IMR-90 (cell line): ENCODE data around the gene MARS1. TPM values are rescaled to one million over a fixed set of nuclear protein-coding genes. Genes with fewer than 3 reads are reported as not detected.

Source experiments
- ATAC-seq: fragments of 200-7000 bp; cut with Tn5 transposase; 2 replicates; pipeline ENCODE4 v1.9.1; 2020; ENCODE audit warnings: low read depth, mild to moderate bottlenecking, moderate library complexity
- BruUV-seq: library from RNA; stranded (reverse); fragments of 400-500 nt; replicated peaks from 2 replicates; lab custom pipeline; 2021; lab: Mats Ljungman, UMichigan
- CTCF ChIA-PET: fragments of 300-600 bp; formaldehyde crosslinking; extraction: SDS; loops from one replicate; lab custom pipeline; 2021; ENCODE audit warnings: antibody characterized with exemption; lab: Yijun Ruan, JAX
- POLR2A ChIA-PET: fragments of 300-600 bp; sonication (Branson Sonifier 250); formaldehyde crosslinking; loops from one replicate; lab custom pipeline; 2022; ENCODE audit warnings: antibody characterized with exemption; ENCODE audit not compliant: unreplicated experiment; lab: Charles Lee
- DNase-seq: peaks from one replicate; pipeline ENCODE4 v3.0.0; 2013
- H2AFZ ChIP-seq: replicated peaks from 2 replicates; pipeline ENCODE3; 2013; ENCODE audit warnings: low read length, mild to moderate bottlenecking; ENCODE audit not compliant: poor library complexity
- H2AK5ac ChIP-seq: 2 replicates; pipeline ENCODE4 v1.6.1; 2013; ENCODE audit warnings: low read depth, low read length, inconsistent platforms
- H2AK9ac ChIP-seq: replicated peaks from 2 replicates; pipeline ENCODE3; 2013; ENCODE audit warnings: mild to moderate bottlenecking, low read depth, low read length, moderate library complexity; ENCODE audit not compliant: poor library complexity
- H2BK120ac ChIP-seq: 2 replicates; pipeline ENCODE4 v1.6.1; 2013; ENCODE audit warnings: low read depth, low read length, inconsistent platforms
- H2BK15ac ChIP-seq: 3 replicates; pipeline ENCODE4 v1.6.1; 2013; ENCODE audit warnings: low read depth, low read length, inconsistent platforms
- H2BK20ac ChIP-seq: 2 replicates; pipeline ENCODE4 v1.6.1; 2013; ENCODE audit warnings: low read depth, mild to moderate bottlenecking, inconsistent platforms, low read length, moderate library complexity
- H2BK5ac ChIP-seq: 2 replicates; pipeline ENCODE4 v1.6.1; 2013; ENCODE audit warnings: mild to moderate bottlenecking, low read depth, low read length, inconsistent platforms; ENCODE audit not compliant: poor library complexity, severe bottlenecking
- H3K14ac ChIP-seq: replicated peaks from 2 replicates; pipeline ENCODE4 v1.6.1; 2013; ENCODE audit warnings: low read depth, low read length, inconsistent platforms
- H3K18ac ChIP-seq: 2 replicates; pipeline ENCODE4 v1.6.1; 2013; ENCODE audit warnings: low read depth, low read length, control low read depth
- H3K23ac ChIP-seq: 2 replicates; pipeline ENCODE4 v1.6.1; 2013; ENCODE audit warnings: low read depth, low read length, inconsistent platforms
- H3K27ac ChIP-seq: 2 replicates; pipeline ENCODE4 v1.5.1; 2013; ENCODE audit warnings: mild to moderate bottlenecking, control low read depth, low read length; ENCODE audit not compliant: insufficient read depth
- H3K27me3 ChIP-seq: 2 replicates; pipeline ENCODE4 v1.6.1; 2013; ENCODE audit warnings: low read length; ENCODE audit not compliant: control insufficient read depth, insufficient read depth
- H3K36me3 ChIP-seq: 2 replicates; pipeline ENCODE4 v1.6.1; 2013; ENCODE audit warnings: low read length, mixed read lengths; ENCODE audit not compliant: control insufficient read depth, insufficient read depth
- H3K4ac ChIP-seq: 2 replicates; pipeline ENCODE4 v1.6.1; 2013; ENCODE audit warnings: low read depth, low read length, inconsistent platforms
- H3K4me1 ChIP-seq: 2 replicates; pipeline ENCODE4 v1.6.1; 2013; ENCODE audit warnings: low read length, mixed read lengths; ENCODE audit not compliant: control insufficient read depth, insufficient read depth
- H3K4me2 ChIP-seq: 2 replicates; pipeline ENCODE4 v1.6.1; 2013; ENCODE audit warnings: low read depth, mild to moderate bottlenecking, control low read depth, low read length, moderate library complexity
- H3K4me3 ChIP-seq: 2 replicates; pipeline ENCODE4 v1.5.1; 2013; ENCODE audit warnings: low read depth, mild to moderate bottlenecking, control low read depth, low read length, moderate library complexity; ENCODE audit not compliant: insufficient read depth
- H3K56ac ChIP-seq: 2 replicates; pipeline ENCODE4 v1.6.1; 2013; ENCODE audit warnings: low read length, inconsistent platforms; ENCODE audit not compliant: insufficient read depth; ENCODE audit errors: extremely low read depth
- H3K79me1 ChIP-seq, 2 experiments: 2 replicates each; pipeline ENCODE4 v1.6.1; 2013; ENCODE audit warnings: low read length in 2 of 2, inconsistent platforms in 1 of 2, low read depth in 1 of 2
- H3K9ac ChIP-seq: 2 replicates; pipeline ENCODE4 v1.6.1; 2013; ENCODE audit warnings: low read depth, low read length, control low read depth
- H3K9me1 ChIP-seq: 2 replicates; pipeline ENCODE4 v1.6.1; 2013; ENCODE audit warnings: low read length, inconsistent platforms; ENCODE audit not compliant: insufficient read depth
- H3K9me3 ChIP-seq: 2 replicates; pipeline ENCODE4 v1.6.1; 2013; ENCODE audit warnings: low read length; ENCODE audit not compliant: control insufficient read depth, insufficient read depth
- H4K20me1 ChIP-seq: 2 replicates; pipeline ENCODE4 v1.6.1; 2013; ENCODE audit warnings: low read length, inconsistent platforms; ENCODE audit not compliant: insufficient read depth
- H4K5ac ChIP-seq: 2 replicates; pipeline ENCODE4 v1.6.1; 2013; ENCODE audit warnings: mild to moderate bottlenecking, low read depth, low read length, control low read depth
- H4K8ac ChIP-seq, 2 experiments: 2 replicates each; pipeline ENCODE4 v1.6.1; 2013; ENCODE audit warnings: low read depth in 2 of 2, low read length in 2 of 2, control low read depth in 1 of 2, inconsistent platforms in 1 of 2
- H4K91ac ChIP-seq: 2 replicates; pipeline ENCODE4 v1.6.1; 2013; ENCODE audit warnings: low read depth, low read length, inconsistent platforms; ENCODE audit not compliant: insufficient read depth
- CTCF ChIP-seq: conservative IDR thresholded peaks from 2 replicates; pipeline ENCODE4 v1.5.1; 2012; ENCODE audit warnings: mild to moderate bottlenecking, low read depth, low read length, improper control_type of control experiment
- ELK1 ChIP-seq: fragments of 150-350 bp; IDR thresholded peaks from 2 replicates; pipeline ENCODE4 v1.6.1; 2016; ENCODE audit warnings: low read depth, mild to moderate bottlenecking, low read length, moderate library complexity, borderline replicate concordance
- MAZ ChIP-seq: IDR thresholded peaks from 2 replicates; pipeline ENCODE4 v1.6.1; 2012; ENCODE audit warnings: low read depth, mild to moderate bottlenecking, low read length, improper control_type of control experiment, moderate library complexity, borderline replicate concordance
- RAD21 ChIP-seq: IDR thresholded peaks from 2 replicates; pipeline ENCODE4 v1.6.1; 2012; ENCODE audit warnings: low read length, improper control_type of control experiment
- RCOR1 ChIP-seq: IDR thresholded peaks from 2 replicates; pipeline ENCODE4 v1.6.1; 2012; ENCODE audit warnings: mild to moderate bottlenecking, low read length, improper control_type of control experiment; ENCODE audit not compliant: insufficient replicate concordance
- RFX5 ChIP-seq: IDR thresholded peaks from 2 replicates; pipeline ENCODE4 v1.8.0; 2012; ENCODE audit warnings: low read depth, mild to moderate bottlenecking, low read length, moderate library complexity
- WGBS, 2 experiments: methylation state at CpG; one replicate each; pipeline versions ENCODE4 v1.1.5 to v1.1.7; 2013; ENCODE audit warnings: missing lambda C conversion rate in 2 of 2; ENCODE audit not compliant: insufficient read length in 1 of 2; ENCODE audit errors: extremely low coverage in 2 of 2; 5-methylcytosine and 5-hydroxymethylcytosine counted together
- dilution Hi-C: fragments of 300-500 bp; cut with HindIII; formaldehyde crosslinking; loops from one replicate; pipeline ENCODE4 v1.14.3; 2018; ENCODE audit warnings: low sequenced_read_pairs; ENCODE audit not compliant: unreplicated experiment
- in situ Hi-C: fragments of 300-500 bp; cut with MboI; formaldehyde crosslinking; loops from 3 replicates; pipeline ENCODE4 v1.14.3; 2019; ENCODE audit warnings: low sequenced_read_pairs, inconsistent platforms, mixed read lengths
- intact Hi-C: fragments of 100-400 bp; cut with micrococcal nuclease; formaldehyde crosslinking; loops from 2 replicates; pipeline ENCODE4 v1.10.0; 2022
- polyA plus RNA-seq, 3 experiments: library from polyadenylated mRNA; depleted of rRNA; stranded (reverse); fragments of >200 nt; gene quantifications; 2 replicates each; pipeline ENCODE4 v1.2.3, GENCODE V29; 2012; ENCODE audit warnings: low replicate concordance in 1 of 3
- total RNA-seq: library from RNA; depleted of rRNA; stranded (reverse); fragments of >200 nt; gene quantifications from 2 replicates; pipeline ENCODE4 v1.2.3, GENCODE V29; 2012

Gene MARS1
- total and polyA plus RNA-seq, 2 of the 4 experiments (the other 2 are of a cell fraction): 156 to 164 TPM

GRCh38 chr12:57560516-57560915 is 72.6 kb downstream of the MARS1 start:
- Histone ChIP-seq H4K5ac (no peak overlapping the region), H2BK120ac (no peak overlapping the region), H3K36me3 (no peaks in the 10 kb centered on the region), H3K9me1 (no peaks in the 10 kb centered on the region), H4K91ac (no peak overlapping the region), H3K27ac (no peak overlapping the region), H3K4me2 (no peak overlapping the region), H3K56ac (no peak overlapping the region), H3K14ac (no peak overlapping the region), H3K9ac (no peak overlapping the region), H3K23ac (no peak overlapping the region), H3K9me3 (no peaks in the 10 kb centered on the region), H4K8ac (no peak overlapping the region), H2AFZ (no peak overlapping the region), H2AK9ac (no peak overlapping the region), H4K20me1 (no peaks in the 10 kb centered on the region), H3K4me1 (no peaks in the 10 kb centered on the region), H3K79me1 (no peaks in the 10 kb centered on the region), H2BK5ac (no peak overlapping the region), H3K18ac (no peak overlapping the region), H2AK5ac (no peak overlapping the region), H3K4ac (no peak overlapping the region), H2BK20ac (no peak overlapping the region), H2BK15ac (no peak overlapping the region), H3K4me3 (no peak overlapping the region), H3K27me3 (peaks cover 11% of the 10 kb centered on the region)
- in situ Hi-C loops (no loop called here), dilution Hi-C loops (loop anchor here (25.0 kb wide), 1 partner anchor 102 kb away; no protein-coding TSS in a partner anchor), intact Hi-C loops (loop anchor here (10.0 kb wide), 1 partner anchor 1304 kb away; no protein-coding TSS in a partner anchor)
- no TSS peak for BruUV-seq
- DNase-seq: no peak
- WGBS, 2 experiments: no CpG with 5 or more reads among the region's 2 CpGs
- POLR2A ChIA-PET: no interaction called here
- no peak for TF ChIP-seq MAZ
- TF ChIP-seq CTCF: no peak
- TF ChIP-seq RCOR1: no peak
- TF ChIP-seq ELK1: no peak
- no peak for TF ChIP-seq RAD21
- TF ChIP-seq RFX5: no peak
- CTCF ChIA-PET: interaction anchor here (1.3 kb wide), 1 partner anchor 73 kb away, joined by 3 read pairs; the partner anchor contains the start of gene B4GALNT1
- ATAC-seq: no peak
